Measurements from ENCODE around the gene GNAO1. TPM values are rescaled to one million over a fixed set of nuclear protein-coding genes. Genes with fewer than 3 reads are reported as not detected.

The GNAO1 gene
- total RNA-seq, 6 experiments from 2014 or later: 18.2 to 45.1 (median 21.5) TPM

- Histone ChIP-seq H3K4me1 (peaks cover 0 to 13% (median 0%) of the 10 kb centered on the region in 4 donors), H3K36me3 (peaks cover 0 to 11% (median 0%) of the 10 kb centered on the region in 4 donors), H3K9me3 (no peaks in the 10 kb centered on the region), H3K27me3 (no peaks in the 10 kb centered on the region), H3K27ac (peak overlapping the region; percentile 34 to 45 (median 38)), H3K4me3 (peak overlapping the region; percentile 17 to 44 (median 33))
- peak; percentile 18 for TF ChIP-seq POLR2A (IDR thresholded peaks at IDR 0.05)
- TF ChIP-seq, protein P1, sequence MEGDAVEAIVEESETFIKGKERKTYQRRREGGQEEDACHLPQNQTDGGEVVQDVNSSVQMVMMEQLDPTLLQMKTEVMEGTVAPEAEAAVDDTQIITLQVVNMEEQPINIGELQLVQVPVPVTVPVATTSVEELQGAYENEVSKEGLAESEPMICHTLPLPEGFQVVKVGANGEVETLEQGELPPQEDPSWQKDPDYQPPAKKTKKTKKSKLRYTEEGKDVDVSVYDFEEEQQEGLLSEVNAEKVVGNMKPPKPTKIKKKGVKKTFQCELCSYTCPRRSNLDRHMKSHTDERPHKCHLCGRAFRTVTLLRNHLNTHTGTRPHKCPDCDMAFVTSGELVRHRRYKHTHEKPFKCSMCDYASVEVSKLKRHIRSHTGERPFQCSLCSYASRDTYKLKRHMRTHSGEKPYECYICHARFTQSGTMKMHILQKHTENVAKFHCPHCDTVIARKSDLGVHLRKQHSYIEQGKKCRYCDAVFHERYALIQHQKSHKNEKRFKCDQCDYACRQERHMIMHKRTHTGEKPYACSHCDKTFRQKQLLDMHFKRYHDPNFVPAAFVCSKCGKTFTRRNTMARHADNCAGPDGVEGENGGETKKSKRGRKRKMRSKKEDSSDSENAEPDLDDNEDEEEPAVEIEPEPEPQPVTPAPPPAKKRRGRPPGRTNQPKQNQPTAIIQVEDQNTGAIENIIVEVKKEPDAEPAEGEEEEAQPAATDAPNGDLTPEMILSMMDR (IDR thresholded peaks at IDR 0.05): no peak
- 72% methylated on average over 7 of the region's 13 CpGs for WGBS (ENCODE audit: insufficient coverage, low coverage, low lambda C conversion rate, missing lambda C conversion rate)
- intact Hi-C loops (cut with DNase I): no loop called here
- peak; percentile 4 to 46 (median 38) for ATAC-seq
- DNase-seq: peak in 2 of 3 donors; percentile 24 to 46
Observed at GRCh38 chr16:56357241-56357764, 166.0 kb downstream of the GNAO1 start.

- H3K27me3 ChIP-seq: no peaks in the 10 kb centered on the region
- TF ChIP-seq, protein P1 (IDR thresholded peaks at IDR 0.05): no peak
- TF ChIP-seq POLR2A (IDR thresholded peaks at IDR 0.05): no peak
- ATAC-seq (peak in 1 of 4 donors; percentile 2), DNase-seq (peak in 2 of 3 donors; percentile 22 to 54)
- WGBS (ENCODE audit: insufficient coverage, low coverage, low lambda C conversion rate, missing lambda C conversion rate): 66% methylated on average over 3 of the region's 13 CpGs
- H3K27ac ChIP-seq: peak overlapping the region in 2 of 3 donors; percentile 34 to 38
- H3K9me3 ChIP-seq: no peaks in the 10 kb centered on the region
- H3K36me3 ChIP-seq: peaks cover 0 to 17% (median 2%) of the 10 kb centered on the region in 4 donors
- no peak overlapping the region for H3K4me3 ChIP-seq
- H3K4me1 ChIP-seq: peaks cover 0 to 13% (median 0%) of the 10 kb centered on the region in 4 donors
- intact Hi-C loops (cut with DNase I): no loop called here
Observed at GRCh38 chr16:56357765-56358322, 166.6 kb downstream of the GNAO1 start.

GRCh38 chr16:56360117-56361008 is 169.1 kb downstream of the GNAO1 start:
- H3K9me3 ChIP-seq: no peaks in the 10 kb centered on the region
- H3K27ac ChIP-seq: no peak overlapping the region
- no peak for TF ChIP-seq POLR2A (IDR thresholded peaks at IDR 0.05)
- TF ChIP-seq, protein P1 (IDR thresholded peaks at IDR 0.05): no peak
- no CpG with 5 or more reads among the region's 15 CpGs for WGBS (ENCODE audit: insufficient coverage, low coverage, low lambda C conversion rate, missing lambda C conversion rate)
- peaks cover 0 to 41% (median 5%) of the 10 kb centered on the region in 4 donors for H3K36me3 ChIP-seq
- intact Hi-C loops (cut with DNase I): no loop called here
- H3K4me1 ChIP-seq: peaks cover 0 to 13% (median 0%) of the 10 kb centered on the region in 4 donors
- DNase-seq (peak in 1 of 3 donors; percentile 14), ATAC-seq (no peak)
- no peak overlapping the region for H3K4me3 ChIP-seq
- no peaks in the 10 kb centered on the region for H3K27me3 ChIP-seq

DNA sequence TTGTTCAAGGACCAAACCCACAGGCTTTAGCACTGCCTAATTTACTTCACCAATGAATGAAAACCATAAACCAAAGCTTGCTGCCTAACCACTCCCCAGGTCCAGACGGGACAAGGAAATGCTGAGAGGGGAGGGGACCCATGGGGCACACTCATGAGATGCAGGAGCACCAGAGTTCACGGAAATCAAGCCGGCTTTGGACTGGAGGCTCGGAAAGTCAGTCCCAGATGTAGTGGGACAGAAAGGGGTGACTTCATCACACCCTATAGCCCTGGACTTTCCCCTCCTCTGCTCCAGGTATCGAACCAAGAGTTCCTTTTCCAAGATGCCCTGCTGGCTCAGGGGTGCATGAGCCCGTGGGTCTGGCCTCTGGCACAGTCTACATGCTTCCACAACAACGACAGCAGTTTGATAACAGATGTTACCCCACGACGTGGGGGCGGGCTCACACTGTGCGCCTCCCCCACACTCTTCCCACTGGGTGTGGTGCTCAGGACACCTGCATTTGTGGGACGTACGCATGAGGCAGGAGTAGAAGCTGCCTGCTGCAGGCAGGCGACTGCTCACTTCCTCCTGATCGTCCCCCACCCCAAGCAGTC is 170.9 kb downstream of the GNAO1 start:
- intact Hi-C loops (cut with DNase I): no loop called here
- no peaks in the 10 kb centered on the region for H3K9me3 ChIP-seq
- H3K4me1 ChIP-seq: peaks cover 0 to 3% (median 0%) of the 10 kb centered on the region in 4 donors
- no peaks in the 10 kb centered on the region for H3K27me3 ChIP-seq
- 57% methylated on average over 3 of the region's 15 CpGs for WGBS (ENCODE audit: insufficient coverage, low coverage, low lambda C conversion rate, missing lambda C conversion rate)
- DNase-seq (no peak), ATAC-seq (no peak)
- peaks cover 0 to 50% (median 5%) of the 10 kb centered on the region in 4 donors for H3K36me3 ChIP-seq
- H3K27ac ChIP-seq: no peak overlapping the region
- H3K4me3 ChIP-seq: no peak overlapping the region
- TF ChIP-seq, protein P1 (IDR thresholded peaks at IDR 0.05): no peak
- no peak for TF ChIP-seq POLR2A (IDR thresholded peaks at IDR 0.05)
